GM12873 (cell line): Measurements from ENCODE around the gene HES1.

Experiments used
- CTCF ChIP-seq: IDR thresholded peaks from 2 replicates; pipeline ENCODE4 v1.5.1; 2012; ENCODE audit warnings: low read depth, mild to moderate bottlenecking, moderate library complexity, low read length, control low read depth; ENCODE audit not compliant: insufficient read depth; ENCODE audit errors: missing control alignments

HES1 gene

GRCh38 chr3:194105292-194105691 lies 30.7 kb upstream of the HES1 start:
- no peak for TF ChIP-seq CTCF

- no peak for TF ChIP-seq CTCF
Observed at GRCh38 chr3:194107107-194107506, 28.8 kb upstream of the HES1 start.

- TF ChIP-seq CTCF, result no peak
Observed at GRCh38 chr3:194109192-194109863, 26.6 kb upstream of the HES1 start.

GRCh38 chr3:194110483-194110882 lies 25.5 kb upstream of the HES1 start:
- no peak for TF ChIP-seq CTCF

- TF ChIP-seq CTCF, result no peak
Observed at GRCh38 chr3:194111336-194111735, 24.6 kb upstream of the HES1 start.

GRCh38 chr3:194112120-194113106 lies 23.5 kb upstream of the HES1 start:
- no peak for TF ChIP-seq CTCF

GRCh38 chr3:194114123-194114522 lies 21.8 kb upstream of the HES1 start:
- no peak for TF ChIP-seq CTCF
